Left lung (tissue), 10 donors: ENCODE data around the gene PLEKHG1. TPM values are rescaled to one million over a fixed set of nuclear protein-coding genes. Genes with fewer than 3 reads are reported as not detected.

ENCODE experiments used
- ATAC-seq: fragments of 200-7000 bp; cut with Tn5 transposase; one replicate; pipeline ENCODE4 v1.9.1; 2020; ENCODE audit warnings: moderate library complexity
- DNase-seq, 4 donors: peaks; one replicate each; pipeline ENCODE4 v3.0.0-alpha.2; 2013 to 2020
- H3K27ac ChIP-seq, 2 donors: fragments of 200-600 bp; sonication (generic) in 1 of 2; one replicate each; pipeline versions ENCODE4 v1.5.0 to v1.8.0; 2020 to 2021
- H3K27me3 ChIP-seq, 2 donors: fragments of 200-600 bp; sonication (generic) in 1 of 2; one replicate each; pipeline versions ENCODE4 v1.5.0 to v1.8.0; 2020 to 2021
- H3K36me3 ChIP-seq, 2 donors: fragments of 200-600 bp; sonication (generic) in 1 of 2; one replicate each; pipeline versions ENCODE4 v1.5.0 to v1.8.0; 2020 to 2021
- H3K4me1 ChIP-seq, 2 donors: fragments of 200-600 bp; one replicate each; pipeline ENCODE4 v1.8.0; 2021
- H3K4me3 ChIP-seq, 2 donors: fragments of 200-600 bp; sonication (generic) in 1 of 2; one replicate each; pipeline versions ENCODE4 v1.5.0 to v1.8.0; 2020 to 2021; ENCODE audit warnings: mild to moderate bottlenecking in 1 of 2
- H3K9me3 ChIP-seq, 2 donors: fragments of 200-600 bp; sonication (generic) in 1 of 2; one replicate each; pipeline versions ENCODE4 v1.5.0 to v1.8.0; 2020 to 2021
- intact Hi-C, 2 donors: fragments of 100-400 bp; cut with DNase I; formaldehyde crosslinking; loops; one replicate each; pipeline versions ENCODE4 v1.11.2 to v1.14.2; 2022
- polyA plus RNA-seq, 6 donors: library from polyadenylated mRNA; unstranded; fragments of 120-200 nt; gene quantifications; one replicate each; pipeline ENCODE4 v1.2.1, GENCODE V29; 2013; ENCODE audit not compliant: insufficient read length in 6 of 6
- total RNA-seq, 2 donors: library from RNA; stranded (reverse); fragmentation: NEBNext Ultra II Directional; extraction: Animal tissue kit (Norgen Biotek cat#: 25700); gene quantifications; one replicate each; pipeline ENCODE4 v1.2.1, GENCODE V29; 2021
- TF ChIP-seq, protein P1 (sequence below), 2 donors: fragments of 200-600 bp; sonication (generic) in 1 of 2; IDR thresholded peaks; one replicate each; pipeline versions ENCODE4 v1.5.0 to v1.8.0; 2021; ENCODE audit warnings: antibody characterized with exemption in 2 of 2
- donor health status: DM: no; HTN: yes; CAD: no.
- donor health status: DM: no; HTN: no; CAD: no.

PLEKHG1 gene
- total and polyA plus RNA-seq, 8 donors, result 16.7 to 34.2 (median 30.6) TPM

DNA sequence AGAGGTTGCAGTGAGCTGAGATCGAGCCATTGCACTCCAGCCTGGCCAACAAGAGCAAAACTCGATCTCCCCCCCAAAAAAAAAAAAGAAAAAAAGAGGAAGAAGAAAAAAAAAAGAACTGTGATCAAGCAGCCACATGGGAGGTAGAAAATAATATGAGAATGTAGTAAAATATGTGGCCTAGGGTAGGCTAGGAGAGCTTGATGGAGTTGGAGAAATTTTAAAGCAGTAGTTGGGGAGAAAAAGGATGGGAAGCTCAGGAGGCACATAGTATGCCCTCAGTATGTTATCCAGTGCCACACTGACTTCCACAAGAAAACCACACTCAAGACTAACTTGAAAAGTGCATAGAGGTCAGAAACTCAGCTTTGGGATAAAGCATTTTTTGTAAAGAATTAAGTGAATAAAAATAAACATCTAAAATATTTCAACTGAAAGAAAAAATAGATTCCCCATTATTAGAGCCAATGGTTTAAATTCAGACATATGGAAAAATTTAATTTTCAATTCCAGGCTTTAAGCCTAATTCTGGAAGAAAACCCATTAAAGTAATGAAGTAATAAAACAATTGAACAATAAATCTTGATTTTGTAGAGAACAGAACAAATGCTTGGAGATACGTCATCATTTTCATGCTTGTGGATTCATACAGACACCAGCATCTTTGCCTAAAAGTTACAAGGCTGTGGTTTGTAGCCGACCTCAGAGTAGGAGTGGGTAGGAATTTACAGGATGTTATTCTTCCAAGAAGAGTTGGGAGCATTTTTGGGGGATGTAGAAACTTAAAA, 34.7 kb downstream of the PLEKHG1 start:
- H3K27me3 ChIP-seq, result no peaks in the 10 kb centered on the region
- H3K4me3 ChIP-seq, result no peak overlapping the region
- intact Hi-C loops, result no loop called here
- DNase-seq (no peak), ATAC-seq (no peak)
- H3K4me1 ChIP-seq, result peaks cover 7 to 14% of the 10 kb centered on the region in 2 donors
- no peak overlapping the region for H3K27ac ChIP-seq
- no peaks in the 10 kb centered on the region for H3K36me3 ChIP-seq
- no peaks in the 10 kb centered on the region for H3K9me3 ChIP-seq
- TF ChIP-seq, protein P1, sequence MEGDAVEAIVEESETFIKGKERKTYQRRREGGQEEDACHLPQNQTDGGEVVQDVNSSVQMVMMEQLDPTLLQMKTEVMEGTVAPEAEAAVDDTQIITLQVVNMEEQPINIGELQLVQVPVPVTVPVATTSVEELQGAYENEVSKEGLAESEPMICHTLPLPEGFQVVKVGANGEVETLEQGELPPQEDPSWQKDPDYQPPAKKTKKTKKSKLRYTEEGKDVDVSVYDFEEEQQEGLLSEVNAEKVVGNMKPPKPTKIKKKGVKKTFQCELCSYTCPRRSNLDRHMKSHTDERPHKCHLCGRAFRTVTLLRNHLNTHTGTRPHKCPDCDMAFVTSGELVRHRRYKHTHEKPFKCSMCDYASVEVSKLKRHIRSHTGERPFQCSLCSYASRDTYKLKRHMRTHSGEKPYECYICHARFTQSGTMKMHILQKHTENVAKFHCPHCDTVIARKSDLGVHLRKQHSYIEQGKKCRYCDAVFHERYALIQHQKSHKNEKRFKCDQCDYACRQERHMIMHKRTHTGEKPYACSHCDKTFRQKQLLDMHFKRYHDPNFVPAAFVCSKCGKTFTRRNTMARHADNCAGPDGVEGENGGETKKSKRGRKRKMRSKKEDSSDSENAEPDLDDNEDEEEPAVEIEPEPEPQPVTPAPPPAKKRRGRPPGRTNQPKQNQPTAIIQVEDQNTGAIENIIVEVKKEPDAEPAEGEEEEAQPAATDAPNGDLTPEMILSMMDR (IDR thresholded peaks at IDR 0.05), result no peak

DNA sequence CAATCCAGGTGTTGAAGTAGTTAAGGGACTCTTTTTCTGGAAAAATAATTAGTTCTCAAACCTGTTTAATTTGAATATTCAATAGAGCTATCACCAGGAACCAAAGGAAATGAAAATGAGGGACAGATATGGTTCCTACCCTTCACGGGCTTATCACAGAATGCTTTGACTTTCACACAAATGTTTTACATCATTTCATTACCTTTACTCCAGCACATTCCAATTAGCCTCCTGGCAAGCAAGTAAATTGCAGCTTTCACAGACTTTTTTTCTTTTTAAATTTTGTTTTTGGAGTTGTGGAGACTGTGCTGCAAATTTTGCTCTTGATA, 35.2 kb downstream of the PLEKHG1 start:
- TF ChIP-seq, protein P1 (IDR thresholded peaks at IDR 0.05), result no peak
- Histone ChIP-seq H3K27me3 (no peaks in the 10 kb centered on the region), H3K36me3 (no peaks in the 10 kb centered on the region), H3K4me3 (no peak overlapping the region), H3K27ac (no peak overlapping the region), H3K4me1 (peaks cover 7 to 14% of the 10 kb centered on the region in 2 donors), H3K9me3 (no peaks in the 10 kb centered on the region)
- intact Hi-C loops, result no loop called here
- ATAC-seq (no peak), DNase-seq (no peak)

DNA sequence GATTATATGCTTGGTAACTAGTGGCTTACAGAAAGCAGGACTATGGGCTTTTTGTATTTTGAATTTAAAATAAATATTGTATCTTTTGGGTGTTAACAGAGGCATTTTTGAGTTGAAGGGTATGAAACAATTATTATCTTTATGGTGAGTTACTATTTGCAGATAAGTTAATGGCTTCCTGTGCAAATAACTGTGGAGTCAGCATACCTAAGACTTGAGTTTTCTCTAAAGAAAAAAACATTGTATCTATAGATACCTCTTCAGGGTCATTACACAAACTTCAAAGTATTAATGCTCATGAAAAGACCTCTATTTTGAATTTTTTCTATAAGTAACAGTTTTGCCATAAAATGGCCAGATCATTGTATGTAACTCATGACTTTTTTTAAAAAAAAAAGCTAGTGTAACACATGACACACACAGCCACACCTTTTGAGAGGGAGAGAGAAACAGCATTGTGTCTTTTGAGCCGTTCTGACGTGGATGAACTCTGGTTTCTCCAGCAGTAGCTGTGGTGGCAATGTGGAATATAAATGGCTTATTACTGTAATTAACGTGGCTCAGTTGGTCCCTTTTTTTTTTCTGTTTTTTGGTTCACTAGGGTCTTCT, 36.3 kb downstream of the PLEKHG1 start:
- Histone ChIP-seq H3K27ac (no peak overlapping the region), H3K36me3 (no peaks in the 10 kb centered on the region), H3K9me3 (no peaks in the 10 kb centered on the region), H3K4me1 (peaks cover 7 to 17% of the 10 kb centered on the region in 2 donors), H3K4me3 (no peak overlapping the region), H3K27me3 (no peaks in the 10 kb centered on the region)
- ATAC-seq, result no peak
- TF ChIP-seq, protein P1 (IDR thresholded peaks at IDR 0.05), result no peak
- intact Hi-C loops, result no loop called here
- DNase-seq, result no peak

DNA sequence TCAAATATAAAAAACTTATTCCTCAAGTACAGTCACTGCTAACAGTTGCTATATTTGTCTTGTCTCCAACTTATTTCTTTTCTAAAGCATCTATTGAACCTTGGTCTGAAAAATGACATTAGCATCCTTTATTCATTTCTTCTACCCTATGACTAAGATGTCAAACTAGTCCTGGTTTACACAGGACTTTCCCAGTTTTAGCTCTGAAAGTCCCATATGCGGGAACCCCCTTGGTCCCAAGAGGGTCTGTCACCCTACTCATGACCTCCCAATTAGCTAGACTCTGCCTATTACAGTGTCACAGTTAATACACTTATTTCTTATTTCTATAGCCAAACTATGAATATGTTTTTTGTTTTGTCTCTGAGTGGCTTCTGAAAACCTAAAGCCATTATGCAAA, 37.1 kb downstream of the PLEKHG1 start:
- no peak overlapping the region for H3K27ac ChIP-seq
- H3K36me3 ChIP-seq, result no peaks in the 10 kb centered on the region
- TF ChIP-seq, protein P1 (IDR thresholded peaks at IDR 0.05), result no peak
- no peak overlapping the region for H3K4me3 ChIP-seq
- no peaks in the 10 kb centered on the region for H3K27me3 ChIP-seq
- no peaks in the 10 kb centered on the region for H3K9me3 ChIP-seq
- peaks cover 7 to 23% of the 10 kb centered on the region in 2 donors for H3K4me1 ChIP-seq
- ATAC-seq (no peak), DNase-seq (no peak)
- intact Hi-C loops, result no loop called here

DNA sequence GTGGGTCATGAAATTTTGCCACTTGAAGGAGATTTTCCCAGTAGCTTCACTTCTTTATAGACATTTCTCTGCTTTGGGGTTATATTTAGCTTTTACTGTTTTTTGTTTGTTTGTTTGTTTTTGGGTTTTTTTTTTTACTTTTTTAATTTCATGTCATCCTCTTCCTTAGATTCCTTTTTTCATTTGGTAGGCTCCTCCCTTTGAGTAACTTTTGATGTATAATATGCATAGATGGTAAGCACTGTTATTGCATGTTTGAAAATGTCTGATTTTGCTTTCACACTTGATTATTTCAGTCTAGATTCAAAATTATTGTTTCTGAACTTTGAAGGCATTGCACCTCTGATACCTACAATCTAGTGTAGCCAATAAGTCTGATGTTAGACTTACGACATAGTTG, 37.6 kb downstream of the PLEKHG1 start:
- intact Hi-C loops, result no loop called here
- ATAC-seq, result no peak
- peaks cover 9 to 26% of the 10 kb centered on the region in 2 donors for H3K4me1 ChIP-seq
- no peak overlapping the region for H3K27ac ChIP-seq
- DNase-seq, result no peak
- H3K9me3 ChIP-seq, result no peaks in the 10 kb centered on the region
- no peaks in the 10 kb centered on the region for H3K36me3 ChIP-seq
- no peaks in the 10 kb centered on the region for H3K27me3 ChIP-seq
- TF ChIP-seq, protein P1 (IDR thresholded peaks at IDR 0.05), result no peak
- no peak overlapping the region for H3K4me3 ChIP-seq
